Heart right ventricle (tissue), 16 donors: ENCODE measurements around the gene ITGA2. TPM values are rescaled to one million over a fixed set of nuclear protein-coding genes. Genes with fewer than 3 reads are reported as not detected.

Experiments
- ATAC-seq, 8 donors: fragments of 200-7000 bp; cut with Tn5 transposase; one replicate each; pipeline ENCODE4 v1.9.1; 2020; ENCODE audit warnings: mild to moderate bottlenecking in 8 of 8, moderate library complexity in 8 of 8, moderate number of reproducible peaks in 1 of 8
- DNase-seq, 2 donors: peaks; one replicate each; pipeline ENCODE4 v3.0.0-alpha.2; 2020
- H3K27ac ChIP-seq, 10 donors: fragments of 200-600 bp; sonication (generic) in 2 of 10; one replicate each; pipeline versions ENCODE4 v1.5.0 to v1.8.0; 2020 to 2022; ENCODE audit warnings: mild to moderate bottlenecking in 3 of 10
- H3K27me3 ChIP-seq, 7 donors: fragments of 200-600 bp; one replicate each; pipeline ENCODE4 v1.8.0; 2021 to 2022; ENCODE audit warnings: mild to moderate bottlenecking in 2 of 7
- H3K36me3 ChIP-seq, 9 donors: fragments of 200-600 bp; sonication (generic) in 1 of 9; one replicate each; pipeline versions ENCODE4 v1.5.0 to v1.8.0; 2020 to 2022; ENCODE audit warnings: mild to moderate bottlenecking in 2 of 9
- H3K4me1 ChIP-seq, 9 donors: fragments of 200-600 bp; sonication (generic) in 1 of 9; one replicate each; pipeline versions ENCODE4 v1.5.0 to v1.8.0; 2020 to 2022; ENCODE audit warnings: mild to moderate bottlenecking in 4 of 9
- H3K4me3 ChIP-seq, 10 donors: fragments of 200-600 bp; sonication (generic) in 2 of 10; one replicate each; pipeline versions ENCODE4 v1.5.0 to v1.8.0; 2020 to 2022; ENCODE audit warnings: mild to moderate bottlenecking in 7 of 10, moderate library complexity in 2 of 10
- H3K9me3 ChIP-seq, 11 donors: fragments of 200-600 bp in 10 of 11; sonication (generic) in 2 of 11; one replicate each; pipeline versions ENCODE4 v1.5.0 to v1.8.0; 2013 to 2022; ENCODE audit warnings: mild to moderate bottlenecking in 2 of 11, control low read depth in 1 of 11, moderate library complexity in 1 of 11
- CTCF ChIP-seq, 9 donors: fragments of 200-600 bp; sonication (generic) in 2 of 9; IDR thresholded peaks; one replicate each; pipeline versions ENCODE4 v1.5.0 to v1.8.0; 2021 to 2022; ENCODE audit warnings: antibody characterized with exemption in 9 of 9, mild to moderate bottlenecking in 5 of 9, moderate library complexity in 1 of 9
- WGBS, 2 donors: extraction: QIAGEN DNeasy Blood & Tissue Kit; methylation state at CpG; one replicate each; pipeline ENCODE4 v1.1.7; 2013; ENCODE audit warnings: inconsistent platforms in 1 of 2; 5-methylcytosine and 5-hydroxymethylcytosine counted together
- intact Hi-C, 10 donors: fragments of 100-400 bp; cut with DNase I; formaldehyde crosslinking; loops; one replicate each; pipeline versions ENCODE4 v1.11.1 to v1.14.2; 2022
- polyA plus RNA-seq, 2 donors: library from polyadenylated mRNA; stranded (reverse); fragments of 200-250 nt; gene quantifications; one replicate each; pipeline ENCODE4 v1.2.3, GENCODE V29; 2013
- total RNA-seq, 10 donors: library from RNA; stranded (reverse); fragmentation: NEBNext Ultra II Directional in 3 of 10; extraction: Animal tissue kit (Norgen Biotek cat#: 25700) in 3 of 10; gene quantifications; one replicate each; pipeline versions ENCODE4 v1.2.1 to v1.2.4, GENCODE V29; 2021 to 2023
- donor health status: Arrhythmogenic right ventricular cardiomyopathy.
- donor health status: ischemic (EF 13 %, LVEDD 7.1; RV severe dilation, severe dysfunction).
- donor health status: healthy with polysubstance abuse.
- donor health status: DM: no; HTN: yes; CAD: no.
- donor health status: DM: no; HTN: no; CAD: no.
- donor health status: ischemic (EF 25% LVEDD 6.9; RV normal size, moderate dysfunction).
- donor health status: ischemic (EF 25% LVEDD 5.7; RV mildly dilated, moderate dysfunction).
- donor health status: healthy.
- donor health status: DM: yes; HTN: yes; CAD: no.
- donor health status: Ischemic cardiomyopathy.
- donor health status: ischemic (EF 35%, LVEDD 5.7; RV mildly dilated, moderate dysfunction).
- donor health status: nonischemic (EF 11% LVEDD 7.7; RV severe dilation, severe dysfunction).
- donor health status: DM: yes; HTN: yes; CAD: no.
- donor health status: PGD.
- donor health status: ischemic (EF 29% LVEDD 5.4; RV normal size, mild dysfunction).
- donor health status: nonischemic (EF 23%, LVEDD 6.1; RV moderate dilation, normal function).

ITGA2 gene
- total and polyA plus RNA-seq, 12 donors: 0.22 to 9.4 (median 0.92) TPM

DNA sequence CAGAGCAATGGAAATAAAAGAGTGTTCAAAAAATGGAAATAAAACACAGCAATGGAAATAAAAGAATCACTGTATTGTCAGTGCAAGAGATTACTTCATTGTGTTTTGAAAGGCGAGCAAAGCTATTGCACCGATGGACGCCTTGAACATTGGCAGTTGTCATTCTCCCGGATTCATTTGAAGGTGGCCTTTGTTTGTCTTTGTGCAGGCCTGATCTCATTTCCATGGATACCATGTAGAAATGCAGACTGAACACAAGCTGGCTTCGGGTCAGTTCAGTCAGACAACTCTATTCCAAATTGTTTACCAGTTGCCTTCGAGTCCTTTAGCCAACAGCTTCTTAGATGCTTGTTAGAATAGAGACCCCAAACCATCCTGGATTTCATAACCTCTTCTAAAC, 8.3 kb downstream of the ITGA2 start:
- Histone ChIP-seq H3K9me3 (no peaks in the 10 kb centered on the region), H3K27ac (no peak overlapping the region), H3K4me3 (no peak overlapping the region), H3K27me3 (no peaks in the 10 kb centered on the region), H3K4me1 (no peaks in the 10 kb centered on the region), H3K36me3 (no peaks in the 10 kb centered on the region)
- no peak for DNase-seq
- no peak for ATAC-seq
- 73 to 78% methylated on average over 6 of the region's 6 CpGs for WGBS, 2 donors
- TF ChIP-seq CTCF (IDR thresholded peaks at IDR 0.05): no peak
- intact Hi-C loops: no loop called here

- no peak for TF ChIP-seq CTCF (IDR thresholded peaks at IDR 0.05)
- DNase-seq: no peak
- intact Hi-C loops: no loop called here
- Histone ChIP-seq H3K27me3 (no peaks in the 10 kb centered on the region), H3K36me3 (no peaks in the 10 kb centered on the region), H3K4me3 (no peak overlapping the region), H3K4me1 (no peaks in the 10 kb centered on the region), H3K27ac (no peak overlapping the region), H3K9me3 (no peaks in the 10 kb centered on the region)
- ATAC-seq: no peak
- WGBS, 2 donors: 69 to 81% methylated on average over 2 of the region's 2 CpGs
These were observed 9.6 kb downstream of the ITGA2 start for GRCh38 chr5:52998552-52999313.

DNA sequence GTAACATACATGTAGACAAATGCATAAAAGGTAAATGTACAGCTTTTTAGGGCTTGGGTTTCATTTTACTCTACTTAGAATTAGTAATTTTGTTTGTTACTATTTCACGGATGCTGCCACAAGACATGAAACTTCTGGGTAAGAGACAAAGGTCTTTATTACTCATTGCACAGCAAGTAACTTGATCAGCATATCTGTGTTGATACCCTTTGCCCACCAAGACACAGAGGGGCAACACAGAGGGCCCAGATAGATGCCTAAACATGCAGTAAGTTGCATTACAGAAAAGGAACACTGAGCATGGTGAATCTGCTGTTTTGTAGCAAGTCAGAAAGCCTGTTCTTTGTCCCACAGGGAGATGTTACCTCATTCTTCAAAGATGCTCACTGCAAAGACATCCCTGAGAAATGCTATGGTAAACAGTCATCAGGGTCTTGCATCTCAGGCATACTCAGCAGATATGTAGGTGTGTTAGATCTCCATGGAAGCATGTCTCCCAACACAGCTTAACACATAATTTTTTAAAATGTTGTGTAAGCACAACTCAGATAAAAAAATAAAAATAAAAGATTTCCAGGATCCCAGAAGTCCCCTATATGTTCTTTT, 10.3 kb downstream of the ITGA2 start:
- WGBS, 2 donors: 96 to 97% methylated on average over 1 of the region's 1 CpG

DNA sequence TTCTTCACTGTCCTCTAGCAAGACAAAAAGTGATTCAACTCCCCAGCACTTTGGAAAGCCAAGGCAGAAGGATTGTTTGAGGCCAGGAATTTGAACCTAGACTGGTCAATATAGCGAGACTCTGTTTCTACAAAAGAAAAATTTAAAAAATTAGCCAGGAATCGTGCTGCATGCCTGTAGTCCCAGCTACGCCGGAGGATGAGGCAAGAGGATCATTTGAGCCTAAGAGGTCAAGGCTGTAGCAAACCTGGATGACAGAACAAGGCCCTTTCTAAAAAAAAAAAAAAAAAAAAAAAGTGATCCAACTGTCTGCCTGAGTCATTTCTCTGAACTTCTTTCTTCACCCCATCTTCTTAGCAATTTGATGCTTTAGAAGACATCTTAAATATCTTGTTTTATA, 12.4 kb downstream of the ITGA2 start:
- no peaks in the 10 kb centered on the region for H3K27me3 ChIP-seq
- H3K4me1 ChIP-seq: peaks cover 0 to 9% (median 0%) of the 10 kb centered on the region in 9 donors
- DNase-seq (no peak), ATAC-seq (no peak)
- 95 to 96% methylated on average over 4 of the region's 4 CpGs for WGBS, 2 donors
- H3K27ac ChIP-seq: no peak overlapping the region
- H3K4me3 ChIP-seq: no peak overlapping the region
- H3K9me3 ChIP-seq: no peaks in the 10 kb centered on the region
- no peaks in the 10 kb centered on the region for H3K36me3 ChIP-seq
- intact Hi-C loops: loop anchor here in 1 of 10 donors (5.0 kb wide), 1 partner anchor 36 kb away; no protein-coding TSS in a partner anchor
- no peak for TF ChIP-seq CTCF (IDR thresholded peaks at IDR 0.05)

More for the DNA sequence above, 10.3 kb downstream of the ITGA2 start:
- Histone ChIP-seq H3K9me3 (no peaks in the 10 kb centered on the region), H3K27ac (no peak overlapping the region), H3K4me1 (peaks cover 0 to 5% (median 0%) of the 10 kb centered on the region in 9 donors), H3K36me3 (no peaks in the 10 kb centered on the region), H3K4me3 (no peak overlapping the region), H3K27me3 (no peaks in the 10 kb centered on the region)
- intact Hi-C loops: no loop called here
- ATAC-seq (no peak), DNase-seq (no peak)
- TF ChIP-seq CTCF (IDR thresholded peaks at IDR 0.05): no peak
